Non-pigmented ciliary epithelial cell (primary cell): ENCODE results near the gene PRL.

Source experiments
- DNase-seq: peaks from one replicate; pipeline ENCODE4 v3.0.0-alpha.2; 2010; ENCODE audit warnings: low read depth

Gene PRL

DNA sequence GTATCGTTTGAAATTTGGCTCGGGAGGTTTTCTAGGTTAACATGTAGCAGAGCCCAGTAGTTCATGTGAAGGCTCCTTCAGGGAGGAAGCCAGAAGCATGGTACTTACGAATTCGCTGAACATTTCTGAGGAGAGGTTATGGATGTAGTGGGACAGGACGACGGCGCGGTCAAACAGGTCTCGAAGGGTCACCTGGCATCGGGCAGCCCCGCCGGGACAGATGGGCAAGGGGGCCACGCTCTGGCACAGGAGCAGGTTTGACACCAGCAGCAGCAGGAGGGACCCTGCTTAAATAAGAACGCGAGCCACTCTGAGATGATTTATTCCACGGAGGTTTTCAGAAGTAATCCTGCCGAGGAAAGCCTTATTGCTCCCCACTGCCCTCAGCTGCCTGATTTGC lies 2.5 kb downstream of the PRL start:
- DNase-seq = no peak

DNA sequence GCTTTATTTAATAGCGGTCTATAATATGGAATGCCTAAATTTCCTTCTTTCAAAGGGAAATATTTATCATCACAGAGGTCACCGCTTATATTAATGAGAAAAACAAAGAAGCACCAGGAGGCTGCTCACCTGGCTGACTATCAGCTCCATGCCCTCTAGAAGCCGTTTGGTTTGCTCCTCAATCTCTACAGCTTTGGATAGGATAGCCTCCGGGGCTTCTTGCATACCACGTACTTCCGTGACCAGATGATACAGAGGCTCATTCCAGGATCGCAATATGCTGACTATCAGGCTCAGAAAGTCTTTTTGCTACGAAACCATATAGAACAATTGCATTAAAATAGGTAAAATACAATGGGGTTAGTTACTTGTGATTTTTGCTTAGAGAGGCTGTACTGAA lies 6.8 kb downstream of the PRL start:
- no peak for DNase-seq

DNA sequence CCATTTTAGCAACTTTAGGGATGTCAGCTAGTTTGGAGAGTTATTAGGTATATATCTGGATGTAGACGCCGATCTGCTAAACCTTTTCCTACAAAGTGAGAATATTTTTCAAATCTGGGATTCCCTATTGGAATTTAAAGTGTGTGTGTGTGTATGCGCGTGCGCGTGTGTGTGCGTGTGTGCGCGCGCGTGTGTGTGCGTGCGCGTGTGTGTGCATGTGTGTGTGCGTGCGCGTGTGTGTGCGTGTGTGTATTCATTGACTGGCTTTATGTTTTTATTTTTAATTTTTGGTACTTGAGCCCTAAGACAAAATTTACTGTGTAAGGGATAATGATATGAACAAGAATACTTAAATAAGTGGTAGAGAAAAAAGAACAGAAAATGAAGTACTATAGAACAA lies 8.1 kb downstream of the PRL start:
- DNase-seq = no peak

- DNase-seq = no peak
Measured at GRCh38 chr6:22284666-22285065, 12.2 kb downstream of the PRL start.

DNA sequence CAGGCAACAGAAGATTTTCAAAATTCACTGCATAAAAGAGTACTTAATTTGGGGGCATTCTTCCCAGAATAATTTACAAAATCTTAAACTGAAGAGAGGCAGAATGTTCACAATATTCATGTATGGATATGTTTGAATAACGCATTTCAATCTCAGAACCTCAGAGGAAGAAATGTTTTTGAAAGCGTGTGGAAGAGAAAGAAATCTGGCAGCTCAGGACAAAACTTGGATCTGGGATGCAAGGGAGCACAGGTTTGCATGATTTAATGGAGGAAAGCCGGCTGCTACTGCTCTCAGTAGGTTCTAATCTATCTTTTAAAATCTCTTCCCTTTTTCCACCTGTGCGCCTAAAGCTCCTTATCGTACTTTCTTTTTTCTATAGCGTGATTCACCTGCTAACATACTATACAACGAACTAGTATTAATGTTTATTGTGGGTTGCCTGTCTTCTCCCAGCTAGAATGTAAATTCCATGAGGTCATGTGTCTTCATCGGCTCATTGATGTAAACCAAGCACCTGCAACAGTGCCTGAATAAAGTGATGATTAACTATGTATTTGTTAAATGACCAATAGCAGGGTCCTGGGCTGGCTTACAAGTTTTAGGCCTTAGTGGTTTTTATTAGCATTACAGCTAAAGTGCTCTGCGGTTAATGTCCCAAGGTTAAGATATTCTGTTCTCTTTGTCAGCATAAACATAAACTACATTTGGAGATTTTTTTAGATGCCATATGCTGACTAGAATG lies 15.3 kb downstream of the PRL start:
- DNase-seq = no peak

GRCh38 chr6:22279427-22279826 lies 17.4 kb downstream of the PRL start:
- DNase-seq = no peak

DNA sequence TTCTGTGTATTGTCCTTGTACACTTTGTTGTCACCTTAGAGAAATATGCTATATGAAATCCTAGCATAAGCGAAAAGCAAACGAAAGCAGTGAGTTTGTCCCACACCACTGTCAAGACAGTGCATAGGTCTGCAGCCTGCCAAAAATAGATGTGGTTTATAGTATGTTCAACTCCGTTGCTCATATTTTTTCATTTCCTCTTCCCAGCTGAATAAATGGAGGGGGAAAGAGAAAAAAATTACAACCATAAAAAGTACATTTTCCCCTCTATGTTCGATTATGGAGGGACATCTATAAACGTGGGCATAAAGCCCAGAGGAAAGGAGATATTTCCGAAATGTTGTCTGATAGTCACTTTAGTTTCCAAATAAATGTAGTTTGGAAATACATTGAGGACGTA lies 25.8 kb downstream of the PRL start:
- no peak for DNase-seq

- DNase-seq = no peak
Measured at GRCh38 chr6:22263748-22264147, 33.1 kb downstream of the PRL start.

DNA sequence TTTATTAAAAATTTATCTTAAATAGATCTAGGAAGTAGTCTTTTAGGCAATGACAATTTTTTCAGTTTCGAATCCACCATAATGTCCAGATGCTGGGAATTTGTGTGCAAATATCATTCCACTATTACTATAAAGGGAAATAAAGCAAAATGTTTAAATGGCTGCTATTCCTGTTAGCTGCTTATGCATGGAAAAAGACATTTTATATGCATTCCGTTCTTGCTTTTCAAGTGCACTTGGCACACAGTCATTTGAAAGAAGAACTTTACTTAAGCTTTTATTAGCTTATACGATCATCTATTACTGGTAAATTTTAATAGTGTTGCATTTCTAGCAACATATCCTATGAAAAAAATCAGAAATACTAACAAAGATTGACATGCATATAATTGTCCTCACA lies 42.0 kb downstream of the PRL start:
- no peak for DNase-seq

- no peak for DNase-seq
Measured at GRCh38 chr6:22253955-22254655, 42.7 kb downstream of the PRL start.

DNA sequence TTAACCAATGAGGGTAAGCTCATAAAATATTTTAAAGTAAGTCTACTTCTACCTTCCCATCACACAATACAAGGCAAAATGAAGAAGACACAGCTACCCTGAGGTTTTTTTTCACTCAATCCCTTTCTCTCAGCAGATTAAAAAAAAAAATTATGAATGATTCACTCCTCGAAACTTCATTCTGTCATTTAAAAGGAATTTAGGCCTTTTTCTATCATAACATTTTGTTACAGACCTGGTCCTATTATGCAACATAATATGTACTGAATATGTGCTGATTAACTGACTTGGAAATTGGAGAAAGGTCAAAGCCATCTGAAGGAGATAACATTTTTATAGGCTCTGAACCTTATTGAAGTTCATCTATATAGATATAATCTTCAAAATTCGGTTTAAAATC lies 45.5 kb downstream of the PRL start:
- DNase-seq = peak; percentile 49

- no peak for DNase-seq
Measured at GRCh38 chr6:22250486-22250885, 46.4 kb downstream of the PRL start.

GRCh38 chr6:22249711-22250350 lies 47.0 kb downstream of the PRL start:
- no peak for DNase-seq

- DNase-seq = peak; percentile 69
Measured at GRCh38 chr6:22248513-22249308, 48.1 kb downstream of the PRL start.

DNA sequence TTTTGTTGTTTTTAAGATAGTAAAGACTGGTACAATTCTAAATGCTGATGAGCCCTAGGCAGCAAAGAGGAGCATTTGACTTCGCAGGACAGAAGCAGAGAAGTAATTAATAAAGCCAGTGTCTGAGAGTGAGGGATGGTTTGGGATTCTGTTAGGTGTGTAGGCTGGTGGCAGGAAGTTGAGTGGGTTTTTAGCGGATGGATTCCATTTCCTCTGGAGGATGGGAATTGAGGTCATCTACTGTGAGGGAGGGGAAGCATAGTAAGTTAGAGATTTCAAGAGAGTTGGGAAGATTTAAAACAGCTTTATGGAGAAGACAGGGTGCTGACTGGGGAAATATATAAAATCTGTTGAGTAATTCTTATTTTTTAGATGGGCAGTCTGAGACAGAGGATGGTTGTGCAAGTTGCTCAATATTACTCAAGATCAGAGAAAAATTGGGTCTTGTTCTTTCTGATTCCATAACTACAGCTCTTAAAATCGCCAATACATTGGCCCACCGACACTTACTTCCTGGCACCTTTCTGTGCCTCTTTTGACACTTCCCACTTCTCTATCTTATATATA lies 48.8 kb downstream of the PRL start:
- no peak for DNase-seq

- no peak for DNase-seq
Measured at GRCh38 chr6:22240025-22240424, 56.8 kb downstream of the PRL start.

DNA sequence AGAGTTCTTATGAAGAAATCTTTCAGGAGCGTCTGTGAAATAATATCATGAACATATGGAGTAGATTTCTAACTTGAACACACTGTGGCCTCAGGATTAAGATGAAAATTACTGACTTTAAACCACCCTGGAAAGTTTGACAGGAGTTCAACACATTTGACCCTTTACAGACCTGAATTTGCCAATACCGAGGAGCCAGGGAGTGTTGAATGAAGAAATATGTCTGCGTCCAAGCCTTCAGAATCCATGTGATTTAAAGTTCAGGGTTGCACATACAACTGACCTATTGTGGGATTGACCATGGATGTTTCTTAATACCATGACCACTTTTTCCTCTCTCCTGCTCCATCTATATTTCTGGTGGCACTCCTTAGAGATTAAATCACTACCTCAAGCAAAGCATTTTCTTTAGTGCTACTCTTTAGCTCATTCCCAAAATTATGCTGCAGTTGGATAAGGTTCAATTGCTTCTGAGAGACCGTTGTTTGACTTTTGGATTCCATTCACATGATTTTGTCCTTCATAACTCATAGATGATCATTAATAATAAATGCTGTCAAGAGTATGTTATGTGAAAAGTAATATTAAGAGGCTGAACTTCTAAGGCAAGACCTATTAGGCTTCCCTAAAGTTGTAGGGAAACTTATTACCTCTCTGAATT lies 57.4 kb downstream of the PRL start:
- DNase-seq = no peak

DNA sequence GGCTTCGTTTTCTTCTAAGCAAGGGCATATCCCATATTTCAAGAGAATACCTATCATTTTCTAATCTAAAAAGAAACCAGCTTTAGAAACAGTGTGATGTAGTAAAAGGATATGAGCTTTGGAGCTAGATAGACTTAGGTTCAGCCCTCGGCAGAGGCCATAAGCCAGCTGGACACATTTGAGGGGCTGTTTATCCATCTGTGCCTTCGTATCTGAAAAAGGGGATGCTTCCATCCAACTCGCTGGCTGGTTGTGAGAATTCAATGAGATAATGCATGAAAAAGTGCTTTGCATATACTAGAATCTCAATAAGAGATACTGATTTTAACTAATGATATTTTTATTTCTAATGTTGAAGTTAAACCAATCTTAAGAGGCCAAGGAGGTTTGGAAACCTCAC lies 58.0 kb downstream of the PRL start:
- no peak for DNase-seq

- DNase-seq = no peak
Measured at GRCh38 chr6:22237526-22237925, 59.3 kb downstream of the PRL start.
